Measurements from ENCODE around the gene FOSB. TPM values are rescaled to one million over a fixed set of nuclear protein-coding genes. Genes with fewer than 3 reads are reported as not detected.

Gene FOSB
- total and polyA plus RNA-seq, 9 of the 15 experiments (the other 6 are each of a cell fraction or from before 2014, with no cell fraction given): 0.11 to 2.7 (median 0.73) TPM

DNA sequence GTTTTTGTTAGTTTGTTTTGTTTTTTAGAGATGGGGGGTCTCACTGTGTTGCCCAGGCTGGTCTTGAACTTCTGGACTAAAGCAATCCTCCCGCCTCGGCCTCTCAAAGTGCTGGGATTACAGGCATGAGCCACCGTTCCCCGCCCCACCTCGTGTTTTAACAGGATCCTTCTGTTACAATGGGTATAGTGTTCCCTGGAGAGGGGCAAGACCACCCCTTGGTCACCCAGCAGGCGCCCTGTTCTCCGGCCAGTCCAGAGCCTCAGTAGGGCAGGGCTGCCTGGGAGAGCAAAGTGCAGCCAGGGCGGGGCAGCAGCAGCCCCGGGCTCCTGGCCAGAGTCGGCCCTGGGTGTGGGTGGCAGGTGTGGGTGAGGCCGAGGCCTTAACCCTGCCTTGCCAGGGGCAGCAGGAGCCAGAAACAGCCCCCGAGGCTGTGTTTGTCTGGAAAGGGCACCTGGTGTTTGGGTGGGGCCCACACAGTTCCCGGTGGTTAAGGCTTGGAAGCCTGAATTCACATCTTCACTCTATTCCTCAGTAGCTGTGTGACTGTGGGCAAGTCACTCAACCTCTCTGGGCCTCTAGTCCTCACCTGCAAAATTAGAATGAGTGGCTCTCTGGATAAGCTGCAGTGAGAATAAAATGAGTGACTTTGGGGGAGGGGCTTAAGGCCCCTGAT, 46.7 kb downstream of the FOSB start (continued):
- TF ChIP-seq, protein P1, sequence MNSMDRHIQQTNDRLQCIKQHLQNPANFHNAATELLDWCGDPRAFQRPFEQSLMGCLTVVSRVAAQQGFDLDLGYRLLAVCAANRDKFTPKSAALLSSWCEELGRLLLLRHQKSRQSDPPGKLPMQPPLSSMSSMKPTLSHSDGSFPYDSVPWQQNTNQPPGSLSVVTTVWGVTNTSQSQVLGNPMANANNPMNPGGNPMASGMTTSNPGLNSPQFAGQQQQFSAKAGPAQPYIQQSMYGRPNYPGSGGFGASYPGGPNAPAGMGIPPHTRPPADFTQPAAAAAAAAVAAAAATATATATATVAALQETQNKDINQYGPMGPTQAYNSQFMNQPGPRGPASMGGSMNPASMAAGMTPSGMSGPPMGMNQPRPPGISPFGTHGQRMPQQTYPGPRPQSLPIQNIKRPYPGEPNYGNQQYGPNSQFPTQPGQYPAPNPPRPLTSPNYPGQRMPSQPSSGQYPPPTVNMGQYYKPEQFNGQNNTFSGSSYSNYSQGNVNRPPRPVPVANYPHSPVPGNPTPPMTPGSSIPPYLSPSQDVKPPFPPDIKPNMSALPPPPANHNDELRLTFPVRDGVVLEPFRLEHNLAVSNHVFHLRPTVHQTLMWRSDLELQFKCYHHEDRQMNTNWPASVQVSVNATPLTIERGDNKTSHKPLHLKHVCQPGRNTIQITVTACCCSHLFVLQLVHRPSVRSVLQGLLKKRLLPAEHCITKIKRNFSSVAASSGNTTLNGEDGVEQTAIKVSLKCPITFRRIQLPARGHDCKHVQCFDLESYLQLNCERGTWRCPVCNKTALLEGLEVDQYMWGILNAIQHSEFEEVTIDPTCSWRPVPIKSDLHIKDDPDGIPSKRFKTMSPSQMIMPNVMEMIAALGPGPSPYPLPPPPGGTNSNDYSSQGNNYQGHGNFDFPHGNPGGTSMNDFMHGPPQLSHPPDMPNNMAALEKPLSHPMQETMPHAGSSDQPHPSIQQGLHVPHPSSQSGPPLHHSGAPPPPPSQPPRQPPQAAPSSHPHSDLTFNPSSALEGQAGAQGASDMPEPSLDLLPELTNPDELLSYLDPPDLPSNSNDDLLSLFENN (IDR thresholded peaks at IDR 0.05; ENCODE audit: low read depth in 2 of 2, low read length in 2 of 2): no peak
- TF ChIP-seq, protein P2, sequence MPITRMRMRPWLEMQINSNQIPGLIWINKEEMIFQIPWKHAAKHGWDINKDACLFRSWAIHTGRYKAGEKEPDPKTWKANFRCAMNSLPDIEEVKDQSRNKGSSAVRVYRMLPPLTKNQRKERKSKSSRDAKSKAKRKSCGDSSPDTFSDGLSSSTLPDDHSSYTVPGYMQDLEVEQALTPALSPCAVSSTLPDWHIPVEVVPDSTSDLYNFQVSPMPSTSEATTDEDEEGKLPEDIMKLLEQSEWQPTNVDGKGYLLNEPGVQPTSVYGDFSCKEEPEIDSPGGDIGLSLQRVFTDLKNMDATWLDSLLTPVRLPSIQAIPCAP (CRISPR knock-in tag; IDR thresholded peaks at IDR 0.05; ENCODE audit: borderline replicate concordance): no peak
- no peak for TF ChIP-seq MEF2A (IDR thresholded peaks at IDR 0.05; ENCODE audit: control insufficient read depth, low read depth, low read length)
- TF ChIP-seq, protein P3, sequence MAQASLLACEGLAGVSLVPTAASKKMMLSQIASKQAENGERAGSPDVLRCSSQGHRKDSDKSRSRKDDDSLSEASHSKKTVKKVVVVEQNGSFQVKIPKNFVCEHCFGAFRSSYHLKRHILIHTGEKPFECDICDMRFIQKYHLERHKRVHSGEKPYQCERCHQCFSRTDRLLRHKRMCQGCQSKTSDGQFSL (CRISPR knock-in tag; IDR thresholded peaks at IDR 0.05): no peak
- TF ChIP-seq, protein P3 (tag; IDR thresholded peaks at IDR 0.05): no peak
- TF ChIP-seq ZNF668 (CRISPR knock-in tag; IDR thresholded peaks at IDR 0.05): no peak
- TF ChIP-seq, protein P4, sequence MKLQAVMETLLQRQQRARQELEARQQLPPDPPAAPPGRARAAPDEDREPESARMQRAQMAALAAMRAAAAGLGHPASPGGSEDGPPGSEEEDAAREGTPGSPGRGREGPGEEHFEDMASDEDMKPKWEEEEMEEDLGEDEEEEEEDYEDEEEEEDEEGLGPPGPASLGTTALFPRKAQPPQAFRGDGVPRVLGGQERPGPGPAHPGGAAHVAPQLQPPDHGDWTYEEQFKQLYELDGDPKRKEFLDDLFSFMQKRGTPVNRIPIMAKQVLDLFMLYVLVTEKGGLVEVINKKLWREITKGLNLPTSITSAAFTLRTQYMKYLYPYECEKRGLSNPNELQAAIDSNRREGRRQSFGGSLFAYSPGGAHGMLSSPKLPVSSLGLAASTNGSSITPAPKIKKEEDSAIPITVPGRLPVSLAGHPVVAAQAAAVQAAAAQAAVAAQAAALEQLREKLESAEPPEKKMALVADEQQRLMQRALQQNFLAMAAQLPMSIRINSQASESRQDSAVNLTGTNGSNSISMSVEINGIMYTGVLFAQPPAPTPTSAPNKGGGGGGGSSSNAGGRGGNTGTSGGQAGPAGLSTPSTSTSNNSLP (IDR thresholded peaks at IDR 0.05; ENCODE audit: borderline replicate concordance, low read depth, low read length): no peak
- no peak for TF ChIP-seq ZNF584 (CRISPR knock-in tag; IDR thresholded peaks at IDR 0.05; ENCODE audit: low read depth)
- TF ChIP-seq, protein P5, sequence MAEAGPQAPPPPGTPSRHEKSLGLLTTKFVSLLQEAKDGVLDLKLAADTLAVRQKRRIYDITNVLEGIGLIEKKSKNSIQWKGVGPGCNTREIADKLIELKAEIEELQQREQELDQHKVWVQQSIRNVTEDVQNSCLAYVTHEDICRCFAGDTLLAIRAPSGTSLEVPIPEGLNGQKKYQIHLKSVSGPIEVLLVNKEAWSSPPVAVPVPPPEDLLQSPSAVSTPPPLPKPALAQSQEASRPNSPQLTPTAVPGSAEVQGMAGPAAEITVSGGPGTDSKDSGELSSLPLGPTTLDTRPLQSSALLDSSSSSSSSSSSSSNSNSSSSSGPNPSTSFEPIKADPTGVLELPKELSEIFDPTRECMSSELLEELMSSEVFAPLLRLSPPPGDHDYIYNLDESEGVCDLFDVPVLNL (CRISPR knock-in tag; IDR thresholded peaks at IDR 0.05; ENCODE audit: low read depth): no peak
- 0 out of 2 replicates have a peak, but pooled peaks have one; percentile 28 for TF ChIP-seq ZNF311 (CRISPR knock-in tag; IDR thresholded peaks at IDR 0.05)
- TF ChIP-seq CBX5 (IDR thresholded peaks at IDR 0.05; ENCODE audit: borderline replicate concordance, low read depth): no peak
- TF ChIP-seq ZNF165 (CRISPR knock-in tag; IDR thresholded peaks at IDR 0.05; ENCODE audit: borderline replicate concordance): no peak
- no peak for TF ChIP-seq CBFA2T3 (IDR thresholded peaks at IDR 0.05)
- TF ChIP-seq CBX1 (IDR thresholded peaks at IDR 0.05; ENCODE audit: low read depth): no peak
- TF ChIP-seq KDM4B (IDR thresholded peaks at IDR 0.05; ENCODE audit: borderline replicate concordance in 2 of 2, low read depth in 1 of 2): no peak
- TF ChIP-seq MCM3 (IDR thresholded peaks at IDR 0.05): no peak
- no peak for TF ChIP-seq CEBPB (tag; IDR thresholded peaks at IDR 0.05)
- TF ChIP-seq RBM14 (IDR thresholded peaks at IDR 0.05; ENCODE audit: borderline replicate concordance, insufficient read depth, low read depth, low read length): no peak
- TF ChIP-seq CEBPG (CRISPR knock-in tag; IDR thresholded peaks at IDR 0.05): no peak
- TF ChIP-seq CEBPG (tag; conservative IDR thresholded peaks at IDR 0.05 in 1 of 2, IDR thresholded peaks at IDR 0.05 in 1 of 2): no peak
